Muscle layer of colon (tissue), 2 donors: ENCODE data around the gene MUC21.
"Not testable (repeated sequence)": the region's sequence is repeated elsewhere in the genome, so short reads cannot be mapped to it uniquely, and the experiment has no call there.

Experiments
- H3K27ac ChIP-seq: one replicate; pipeline ENCODE4 v1.7.0; 2013; ENCODE audit warnings: low read depth, mild to moderate bottlenecking, low read length, moderate library complexity
- H3K27me3 ChIP-seq, 2 donors: one replicate each; pipeline ENCODE4 v1.7.0; 2013; ENCODE audit warnings: low read length in 2 of 2, mild to moderate bottlenecking in 2 of 2; ENCODE audit not compliant: insufficient read depth in 2 of 2, control insufficient read depth in 1 of 2
- H3K36me3 ChIP-seq: one replicate; pipeline ENCODE4 v1.7.0; 2013; ENCODE audit warnings: mild to moderate bottlenecking, low read length; ENCODE audit not compliant: insufficient read depth
- H3K4me1 ChIP-seq: one replicate; pipeline ENCODE4 v1.7.0; 2013; ENCODE audit warnings: mild to moderate bottlenecking, low read length; ENCODE audit not compliant: insufficient read depth
- H3K4me3 ChIP-seq, 2 donors: one replicate each; pipeline ENCODE4 v1.7.0; 2013; ENCODE audit warnings: low read length in 2 of 2, low read depth in 1 of 2, mild to moderate bottlenecking in 1 of 2, moderate library complexity in 1 of 2
- H3K9ac ChIP-seq: one replicate; pipeline ENCODE4 v1.7.0; 2013; ENCODE audit warnings: low read length
- H3K9me3 ChIP-seq: one replicate; pipeline ENCODE4 v1.7.0; 2013; ENCODE audit warnings: mild to moderate bottlenecking, low read length
- donor health status: abdominal sarcoma.
- donor health status: Adenocarcinoma of cecum.

MUC21 gene

GRCh38 chr6:30951907-30952469 lies 31.5 kb upstream of the MUC21 start:
- Histone ChIP-seq H3K27ac (no peak overlapping the region), H3K4me3 (no peak overlapping the region), H3K9me3 (no peaks in the 10 kb centered on the region), H3K9ac (no peak overlapping the region), H3K27me3 (no peaks in the 10 kb centered on the region), H3K4me1 (peaks cover 4% of the 10 kb centered on the region), H3K36me3 (no peaks in the 10 kb centered on the region)

GRCh38 chr6:30954631-30955366 lies 28.7 kb upstream of the MUC21 start:
- Histone ChIP-seq H3K27me3 (no peaks in the 10 kb centered on the region), H3K9ac (peak overlapping the region; percentile 25), H3K4me3 (peak overlapping the region; percentile 51 to 53), H3K27ac (peak overlapping the region; percentile 56), H3K9me3 (no peaks in the 10 kb centered on the region), H3K4me1 (peaks cover 4% of the 10 kb centered on the region), H3K36me3 (no peaks in the 10 kb centered on the region)

GRCh38 chr6:30955367-30956042 lies 28.0 kb upstream of the MUC21 start:
- Histone ChIP-seq H3K27ac (peak overlapping the region; percentile 56), H3K9ac (peak overlapping the region; percentile 25)

GRCh38 chr6:30957716-30958115 lies 25.8 kb upstream of the MUC21 start:
- Histone ChIP-seq H3K9ac (no peak overlapping the region), H3K27ac (no peak overlapping the region), H3K36me3 (no peaks in the 10 kb centered on the region), H3K4me3 (no peak overlapping the region), H3K27me3 (no peaks in the 10 kb centered on the region), H3K4me1 (peaks cover 4% of the 10 kb centered on the region), H3K9me3 (no peaks in the 10 kb centered on the region)

More at GRCh38 chr6:30955367-30956042, 28.0 kb upstream of the MUC21 start:
- no peaks in the 10 kb centered on the region for H3K36me3 ChIP-seq
- peak overlapping the region; percentile 51 to 53 for H3K4me3 ChIP-seq
- H3K9me3 ChIP-seq: no peaks in the 10 kb centered on the region
- H3K27me3 ChIP-seq: no peaks in the 10 kb centered on the region
- peaks cover 4% of the 10 kb centered on the region for H3K4me1 ChIP-seq

GRCh38 chr6:30960907-30961673 lies 22.4 kb upstream of the MUC21 start:
- H3K9me3 ChIP-seq: no peaks in the 10 kb centered on the region
- H3K4me1 ChIP-seq: no peaks in the 10 kb centered on the region
- H3K27me3 ChIP-seq: no peaks in the 10 kb centered on the region
- no peak overlapping the region for H3K9ac ChIP-seq
- no peaks in the 10 kb centered on the region for H3K36me3 ChIP-seq
- H3K27ac ChIP-seq: no peak overlapping the region
- no peak overlapping the region for H3K4me3 ChIP-seq

- no peaks in the 10 kb centered on the region for H3K9me3 ChIP-seq
- H3K27ac ChIP-seq: no peak overlapping the region
- H3K9ac ChIP-seq: no peak overlapping the region
- no peak overlapping the region for H3K4me3 ChIP-seq
- H3K36me3 ChIP-seq: no peaks in the 10 kb centered on the region
- no peaks in the 10 kb centered on the region for H3K4me1 ChIP-seq
- H3K27me3 ChIP-seq: no peaks in the 10 kb centered on the region
These were observed 20.8 kb upstream of the MUC21 start for GRCh38 chr6:30962716-30963115.

GRCh38 chr6:30963641-30964040 lies 19.9 kb upstream of the MUC21 start:
- Histone ChIP-seq H3K9me3 (no peaks in the 10 kb centered on the region), H3K4me1 (no peaks in the 10 kb centered on the region), H3K9ac (no peak overlapping the region), H3K27me3 (no peaks in the 10 kb centered on the region), H3K36me3 (no peaks in the 10 kb centered on the region), H3K27ac (no peak overlapping the region), H3K4me3 (no peak overlapping the region)

GRCh38 chr6:30964075-30964474 lies 19.4 kb upstream of the MUC21 start:
- Histone ChIP-seq H3K27ac (no peak overlapping the region), H3K4me1 (no peaks in the 10 kb centered on the region), H3K9me3 (no peaks in the 10 kb centered on the region), H3K27me3 (no peaks in the 10 kb centered on the region), H3K9ac (no peak overlapping the region), H3K4me3 (no peak overlapping the region), H3K36me3 (no peaks in the 10 kb centered on the region)

GRCh38 chr6:30965140-30965601 lies 18.3 kb upstream of the MUC21 start:
- H3K27me3 ChIP-seq: no peaks in the 10 kb centered on the region
- no peaks in the 10 kb centered on the region for H3K4me1 ChIP-seq
- no peak overlapping the region for H3K9ac ChIP-seq
- no peak overlapping the region for H3K4me3 ChIP-seq
- H3K27ac ChIP-seq: no peak overlapping the region
- no peaks in the 10 kb centered on the region for H3K36me3 ChIP-seq
- no peaks in the 10 kb centered on the region for H3K9me3 ChIP-seq

GRCh38 chr6:30966154-30966553 lies 17.4 kb upstream of the MUC21 start:
- Histone ChIP-seq H3K27ac (no peak overlapping the region), H3K9me3 (no peaks in the 10 kb centered on the region), H3K9ac (no peak overlapping the region), H3K4me3 (no peak overlapping the region), H3K4me1 (no peaks in the 10 kb centered on the region), H3K36me3 (no peaks in the 10 kb centered on the region), H3K27me3 (no peaks in the 10 kb centered on the region)

- not testable (repeated sequence) for H3K4me1 ChIP-seq, H3K9ac ChIP-seq, H3K9me3 ChIP-seq, H3K27me3 ChIP-seq, H3K27ac ChIP-seq, H3K36me3 ChIP-seq, H3K4me3 ChIP-seq
These were observed 14.3 kb upstream of the MUC21 start for GRCh38 chr6:30969171-30969570.
